Lower lobe of right lung (tissue), 2 donors: ENCODE data around the gene PLAC8L1. TPM values are rescaled to one million over a fixed set of nuclear protein-coding genes. Genes with fewer than 3 reads are reported as not detected.

Source experiments
- ATAC-seq, 2 donors: fragments of 200-7000 bp; cut with Tn5 transposase; one replicate each; pipeline ENCODE4 v1.9.1; 2020 to 2022; ENCODE audit warnings: mild to moderate bottlenecking in 2 of 2, moderate library complexity in 2 of 2
- DNase-seq: peaks from one replicate; pipeline ENCODE4 v3.0.0-alpha.2; 2020
- H3K27ac ChIP-seq: fragments of 200-600 bp; one replicate; pipeline ENCODE4 v1.8.0; 2022
- H3K27me3 ChIP-seq: fragments of 200-600 bp; one replicate; pipeline ENCODE4 v1.8.0; 2022; ENCODE audit warnings: low read depth
- H3K36me3 ChIP-seq: fragments of 200-600 bp; one replicate; pipeline ENCODE4 v1.8.0; 2022; ENCODE audit warnings: mild to moderate bottlenecking
- H3K4me1 ChIP-seq: fragments of 200-600 bp; one replicate; pipeline ENCODE4 v1.8.0; 2022
- H3K4me3 ChIP-seq: fragments of 200-600 bp; one replicate; pipeline ENCODE4 v1.8.0; 2022; ENCODE audit warnings: mild to moderate bottlenecking
- H3K9me3 ChIP-seq: fragments of 200-600 bp; one replicate; pipeline ENCODE4 v1.8.0; 2022
- intact Hi-C: fragments of 100-400 bp; cut with DNase I; formaldehyde crosslinking; loops from one replicate; pipeline ENCODE4 v1.11.0; 2022
- total RNA-seq: library from RNA; stranded (reverse); fragmentation: NEBNext Ultra II Directional; extraction: Animal tissue kit (Norgen Biotek cat#: 25700); gene quantifications from one replicate; pipeline ENCODE4 v1.2.1, GENCODE V29; 2021
- TF ChIP-seq, protein P1 (sequence below): fragments of 200-600 bp; IDR thresholded peaks from one replicate; pipeline ENCODE4 v1.8.0; 2022; ENCODE audit warnings: antibody characterized with exemption, mild to moderate bottlenecking
- donor health status: DM: no; HTN: yes; CAD: no; lungs with severe emphysema.

The PLAC8L1 gene
- total RNA-seq, 1 donor from 2014 or later, result not detected

DNA sequence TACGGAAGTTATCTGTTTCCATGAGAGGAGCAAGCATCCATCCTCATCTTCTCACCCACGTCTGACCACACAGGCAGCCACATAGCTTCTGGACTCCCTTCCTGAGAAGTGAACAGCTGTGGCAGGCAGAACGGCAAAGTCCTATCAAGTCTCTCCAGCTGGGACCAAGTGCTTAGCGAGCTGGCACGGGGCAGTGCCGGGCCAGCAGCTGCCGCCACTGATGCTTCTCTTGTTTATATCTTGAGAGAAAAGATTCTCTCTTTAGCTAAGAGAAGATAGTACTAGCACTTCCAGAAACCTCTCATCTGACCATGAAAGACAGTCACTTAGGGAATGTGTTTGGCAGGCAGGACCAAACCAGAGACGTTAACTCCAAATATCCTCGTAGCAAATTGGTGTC is 37.2 kb downstream of the PLAC8L1 start:
- H3K27me3 ChIP-seq, result no peaks in the 10 kb centered on the region
- TF ChIP-seq, protein P1, sequence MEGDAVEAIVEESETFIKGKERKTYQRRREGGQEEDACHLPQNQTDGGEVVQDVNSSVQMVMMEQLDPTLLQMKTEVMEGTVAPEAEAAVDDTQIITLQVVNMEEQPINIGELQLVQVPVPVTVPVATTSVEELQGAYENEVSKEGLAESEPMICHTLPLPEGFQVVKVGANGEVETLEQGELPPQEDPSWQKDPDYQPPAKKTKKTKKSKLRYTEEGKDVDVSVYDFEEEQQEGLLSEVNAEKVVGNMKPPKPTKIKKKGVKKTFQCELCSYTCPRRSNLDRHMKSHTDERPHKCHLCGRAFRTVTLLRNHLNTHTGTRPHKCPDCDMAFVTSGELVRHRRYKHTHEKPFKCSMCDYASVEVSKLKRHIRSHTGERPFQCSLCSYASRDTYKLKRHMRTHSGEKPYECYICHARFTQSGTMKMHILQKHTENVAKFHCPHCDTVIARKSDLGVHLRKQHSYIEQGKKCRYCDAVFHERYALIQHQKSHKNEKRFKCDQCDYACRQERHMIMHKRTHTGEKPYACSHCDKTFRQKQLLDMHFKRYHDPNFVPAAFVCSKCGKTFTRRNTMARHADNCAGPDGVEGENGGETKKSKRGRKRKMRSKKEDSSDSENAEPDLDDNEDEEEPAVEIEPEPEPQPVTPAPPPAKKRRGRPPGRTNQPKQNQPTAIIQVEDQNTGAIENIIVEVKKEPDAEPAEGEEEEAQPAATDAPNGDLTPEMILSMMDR, result no peak
- H3K4me1 ChIP-seq, result no peaks in the 10 kb centered on the region
- intact Hi-C loops, result no loop called here
- no peaks in the 10 kb centered on the region for H3K9me3 ChIP-seq
- DNase-seq (no peak), ATAC-seq (no peak)
- no peaks in the 10 kb centered on the region for H3K36me3 ChIP-seq
- H3K4me3 ChIP-seq, result no peak overlapping the region
- H3K27ac ChIP-seq, result no peak overlapping the region

DNA sequence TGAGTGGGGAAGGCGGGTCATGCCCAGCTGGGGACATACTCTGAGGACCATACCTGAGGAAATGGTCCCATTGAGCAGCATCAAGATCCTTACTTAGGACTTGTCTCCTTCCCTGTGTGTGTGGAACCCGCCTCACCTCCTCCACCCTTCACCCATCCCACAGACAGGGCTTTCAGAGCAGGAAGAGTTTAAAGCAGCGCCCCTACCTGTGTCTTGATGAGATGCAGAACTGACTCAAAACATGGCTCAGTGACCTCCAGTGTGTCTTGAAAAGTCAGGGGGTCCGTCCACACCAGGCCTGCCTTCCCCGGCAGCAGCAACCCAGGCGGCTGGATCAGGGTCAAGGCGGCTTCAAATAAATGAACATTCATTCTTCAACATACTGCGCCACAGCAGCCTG is 38.4 kb downstream of the PLAC8L1 start:
- H3K27me3 ChIP-seq, result no peaks in the 10 kb centered on the region
- no peak for DNase-seq
- no peaks in the 10 kb centered on the region for H3K9me3 ChIP-seq
- H3K4me1 ChIP-seq, result no peaks in the 10 kb centered on the region
- H3K27ac ChIP-seq, result no peak overlapping the region
- H3K36me3 ChIP-seq, result no peaks in the 10 kb centered on the region
- ATAC-seq, result no peak
- TF ChIP-seq, protein P1, result no peak
- no peak overlapping the region for H3K4me3 ChIP-seq
- intact Hi-C loops, result no loop called here

DNA sequence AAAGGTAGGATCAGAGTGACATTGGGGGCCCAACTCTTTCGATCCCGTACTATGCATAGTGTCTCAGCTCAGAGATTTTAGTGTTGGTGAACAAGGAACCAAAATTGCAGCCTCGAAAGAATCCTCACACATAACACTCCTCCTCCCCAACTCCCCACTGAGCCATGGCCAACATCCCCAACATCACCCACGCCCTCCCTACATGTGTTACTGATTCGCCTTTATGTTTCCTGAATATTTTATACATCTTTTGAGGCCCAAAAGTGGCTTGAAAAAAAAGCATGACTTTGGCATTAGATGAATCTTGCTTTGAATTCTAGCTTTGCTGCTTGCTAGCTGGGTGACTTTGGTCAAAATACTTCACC is 45.2 kb downstream of the PLAC8L1 start:
- Histone ChIP-seq H3K9me3 (no peaks in the 10 kb centered on the region), H3K27me3 (no peaks in the 10 kb centered on the region), H3K36me3 (no peaks in the 10 kb centered on the region), H3K4me1 (no peaks in the 10 kb centered on the region), H3K27ac (no peak overlapping the region), H3K4me3 (no peak overlapping the region)
- ATAC-seq (no peak), DNase-seq (no peak)
- TF ChIP-seq, protein P1, result no peak
- intact Hi-C loops, result no loop called here

DNA sequence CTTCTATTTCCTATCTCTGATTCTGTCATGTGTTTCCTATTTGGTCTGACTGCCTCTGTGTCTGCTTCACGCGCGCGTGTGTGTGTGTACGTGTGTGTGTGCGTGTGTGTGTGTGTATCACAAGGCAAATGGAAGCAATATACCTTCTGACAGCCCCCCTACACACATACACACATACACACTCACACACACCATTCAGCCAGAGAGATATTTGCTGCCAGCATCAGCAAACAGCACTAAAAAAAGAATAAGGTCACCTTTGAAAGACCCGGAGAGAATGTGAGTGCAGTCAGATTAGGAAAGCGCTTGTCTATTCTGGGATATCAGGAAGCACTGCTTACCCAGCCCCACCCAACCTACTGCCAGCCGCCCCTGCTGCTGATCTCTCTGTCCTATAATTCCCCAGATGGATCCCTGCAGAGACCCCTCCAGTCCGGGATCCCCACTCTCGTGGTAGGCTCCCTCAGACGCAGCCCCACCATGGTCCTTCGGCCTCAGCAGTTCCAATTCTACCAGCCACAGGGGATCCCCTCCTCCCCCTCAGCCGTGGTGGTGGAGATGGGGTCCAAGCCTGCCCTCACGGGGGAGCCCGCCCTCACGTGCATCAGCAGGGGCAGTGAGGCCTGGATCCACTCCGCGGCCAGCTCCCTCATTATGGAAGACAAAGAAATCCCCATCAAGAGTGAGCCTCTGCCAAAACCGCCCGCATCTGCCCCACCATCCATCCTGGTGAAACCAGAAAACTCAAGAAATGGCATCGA is 45.7 kb downstream of the PLAC8L1 start:
- H3K4me1 ChIP-seq, result no peaks in the 10 kb centered on the region
- H3K36me3 ChIP-seq, result no peaks in the 10 kb centered on the region
- DNase-seq (no peak), ATAC-seq (no peak)
- H3K27me3 ChIP-seq, result no peaks in the 10 kb centered on the region
- H3K4me3 ChIP-seq, result no peak overlapping the region
- no peaks in the 10 kb centered on the region for H3K9me3 ChIP-seq
- TF ChIP-seq, protein P1, result no peak
- intact Hi-C loops, result no loop called here
- H3K27ac ChIP-seq, result no peak overlapping the region

DNA sequence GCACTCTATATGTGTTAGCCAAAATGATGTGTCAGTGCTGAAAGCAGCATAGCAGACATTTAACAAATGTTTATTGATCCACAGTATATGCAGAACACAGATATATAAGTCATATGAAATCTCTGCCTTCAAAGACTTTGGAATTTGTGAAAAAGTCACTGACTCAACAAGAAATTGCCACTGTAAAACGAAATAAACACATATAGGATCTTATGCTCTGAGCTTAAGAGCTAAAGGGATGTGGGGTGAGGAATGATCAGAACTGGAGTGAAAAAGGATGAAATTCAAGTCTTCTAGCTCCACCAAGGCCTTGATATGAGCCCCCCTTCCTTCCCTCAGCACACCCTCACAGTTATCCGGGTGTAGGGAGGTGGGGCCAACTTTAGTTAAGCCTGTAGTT is 49.9 kb downstream of the PLAC8L1 start:
- no peak overlapping the region for H3K4me3 ChIP-seq
- ATAC-seq (no peak), DNase-seq (no peak)
- H3K9me3 ChIP-seq, result no peaks in the 10 kb centered on the region
- TF ChIP-seq, protein P1, result no peak
- no peaks in the 10 kb centered on the region for H3K4me1 ChIP-seq
- H3K36me3 ChIP-seq, result no peaks in the 10 kb centered on the region
- no peak overlapping the region for H3K27ac ChIP-seq
- intact Hi-C loops, result no loop called here
- no peaks in the 10 kb centered on the region for H3K27me3 ChIP-seq
